ENCODE measurements around the gene ABCA13.

Gene ABCA13

DNA sequence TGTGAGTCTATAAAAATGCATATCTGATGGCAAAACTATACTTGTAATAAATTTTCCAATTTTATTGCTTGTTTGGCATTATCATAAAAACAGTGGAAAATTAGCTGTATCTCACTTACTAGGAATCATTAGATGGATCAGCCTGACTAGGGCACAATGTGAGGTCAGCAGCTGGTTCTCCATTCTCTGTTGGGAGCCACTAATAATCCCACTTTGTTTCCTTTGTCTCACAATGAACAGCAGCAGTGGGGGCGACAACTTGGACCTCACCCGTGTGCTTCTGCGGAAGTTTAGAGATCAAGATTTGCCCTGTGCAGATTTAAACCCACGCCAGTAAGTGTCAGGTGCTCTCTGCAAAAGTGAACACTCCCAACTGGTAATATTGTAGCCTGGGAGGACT is 295.5 kb downstream of the ABCA13 start:
- Histone ChIP-seq H3K9me3 (ENCODE audit: insufficient read depth, low read depth, low read length) (no peaks in the 10 kb centered on the region; the same call in 1 of the 2 replicates), H3F3A (ENCODE audit: low read depth) (no peaks in the 10 kb centered on the region), H4K20me1 (ENCODE audit: insufficient read depth, low read length, poor library complexity, severe bottlenecking) (no peaks in the 10 kb centered on the region)

DNA sequence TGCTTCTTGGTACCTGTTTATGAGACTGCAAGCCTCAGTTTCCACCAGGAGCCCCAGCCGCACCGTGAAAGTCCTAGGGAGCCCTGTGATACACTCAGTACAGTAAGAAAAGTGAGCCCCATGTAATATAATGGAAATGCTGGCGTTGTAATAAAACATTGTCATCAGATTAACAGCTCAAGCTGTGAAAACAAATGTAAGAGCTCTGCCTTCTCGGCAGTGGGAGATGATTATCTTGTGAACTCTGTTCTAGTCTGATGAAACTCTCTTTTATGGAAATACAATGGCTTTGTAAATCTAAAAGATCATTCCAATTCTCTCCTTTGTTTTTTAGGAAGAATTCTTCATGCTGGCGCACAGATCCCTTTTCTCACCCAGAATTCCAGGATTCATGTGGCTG is 299.9 kb downstream of the ABCA13 start:
- Histone ChIP-seq H3K36me3 (ENCODE audit: insufficient read depth, low read length) (no peaks in the 10 kb centered on the region), H3K9me2 (replicated peaks; ENCODE audit: low read depth, low read length) (no peaks in the 10 kb centered on the region), H3K4me2 (ENCODE audit: low read depth, low read length, poor library complexity, severe bottlenecking) (no peak overlapping the region), H3K4me1 (ENCODE audit: insufficient read depth, low read length, poor library complexity, severe bottlenecking) (no peaks in the 10 kb centered on the region), H3K9ac (ENCODE audit: low read depth, low read length, poor library complexity, severe bottlenecking) (no peak overlapping the region), H3K27me3 (ENCODE audit: insufficient read depth, low read length, poor library complexity, severe bottlenecking) (no peaks in the 10 kb centered on the region), H2AFZ (ENCODE audit: low read length) (no peak overlapping the region), H3F3A (ENCODE audit: low read depth) (no peaks in the 10 kb centered on the region), H4K20me1 (ENCODE audit: insufficient read depth, low read length, poor library complexity, severe bottlenecking) (no peaks in the 10 kb centered on the region), H3K79me2 (ENCODE audit: insufficient read depth, low read length) (no peaks in the 10 kb centered on the region), H3K4me3 (ENCODE audit: low read length, poor library complexity, severe bottlenecking) (no peak overlapping the region), H3K9me3 (ENCODE audit: insufficient read depth, low read depth, low read length) (no peaks in the 10 kb centered on the region)
- TF ChIP-seq, protein P1, sequence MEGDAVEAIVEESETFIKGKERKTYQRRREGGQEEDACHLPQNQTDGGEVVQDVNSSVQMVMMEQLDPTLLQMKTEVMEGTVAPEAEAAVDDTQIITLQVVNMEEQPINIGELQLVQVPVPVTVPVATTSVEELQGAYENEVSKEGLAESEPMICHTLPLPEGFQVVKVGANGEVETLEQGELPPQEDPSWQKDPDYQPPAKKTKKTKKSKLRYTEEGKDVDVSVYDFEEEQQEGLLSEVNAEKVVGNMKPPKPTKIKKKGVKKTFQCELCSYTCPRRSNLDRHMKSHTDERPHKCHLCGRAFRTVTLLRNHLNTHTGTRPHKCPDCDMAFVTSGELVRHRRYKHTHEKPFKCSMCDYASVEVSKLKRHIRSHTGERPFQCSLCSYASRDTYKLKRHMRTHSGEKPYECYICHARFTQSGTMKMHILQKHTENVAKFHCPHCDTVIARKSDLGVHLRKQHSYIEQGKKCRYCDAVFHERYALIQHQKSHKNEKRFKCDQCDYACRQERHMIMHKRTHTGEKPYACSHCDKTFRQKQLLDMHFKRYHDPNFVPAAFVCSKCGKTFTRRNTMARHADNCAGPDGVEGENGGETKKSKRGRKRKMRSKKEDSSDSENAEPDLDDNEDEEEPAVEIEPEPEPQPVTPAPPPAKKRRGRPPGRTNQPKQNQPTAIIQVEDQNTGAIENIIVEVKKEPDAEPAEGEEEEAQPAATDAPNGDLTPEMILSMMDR (conservative IDR thresholded peaks at IDR 0.05; ENCODE audit: low read length), result no peak
- TF ChIP-seq EZH2phosphoT487 (IDR thresholded peaks at IDR 0.05; ENCODE audit: borderline replicate concordance), result no peak

More for the DNA sequence above, 295.5 kb downstream of the ABCA13 start:
- Histone ChIP-seq H3K27me3 (ENCODE audit: insufficient read depth, low read length, poor library complexity, severe bottlenecking) (no peaks in the 10 kb centered on the region), H3K9ac (ENCODE audit: low read depth, low read length, poor library complexity, severe bottlenecking) (no peak overlapping the region), H2AFZ (ENCODE audit: low read length) (no peak overlapping the region), H3K9me2 (replicated peaks; ENCODE audit: low read depth, low read length) (no peaks in the 10 kb centered on the region), H3K4me3 (ENCODE audit: low read length, poor library complexity, severe bottlenecking) (no peak overlapping the region), H3K4me2 (ENCODE audit: low read depth, low read length, poor library complexity, severe bottlenecking) (no peak overlapping the region), H3K4me1 (ENCODE audit: insufficient read depth, low read length, poor library complexity, severe bottlenecking) (no peaks in the 10 kb centered on the region), H3K79me2 (ENCODE audit: insufficient read depth, low read length) (no peaks in the 10 kb centered on the region), H3K36me3 (ENCODE audit: insufficient read depth, low read length) (no peaks in the 10 kb centered on the region)
- TF ChIP-seq EZH2phosphoT487 (IDR thresholded peaks at IDR 0.05; ENCODE audit: borderline replicate concordance), result no peak
- TF ChIP-seq, protein P1 (conservative IDR thresholded peaks at IDR 0.05; ENCODE audit: low read length), result no peak

DNA sequence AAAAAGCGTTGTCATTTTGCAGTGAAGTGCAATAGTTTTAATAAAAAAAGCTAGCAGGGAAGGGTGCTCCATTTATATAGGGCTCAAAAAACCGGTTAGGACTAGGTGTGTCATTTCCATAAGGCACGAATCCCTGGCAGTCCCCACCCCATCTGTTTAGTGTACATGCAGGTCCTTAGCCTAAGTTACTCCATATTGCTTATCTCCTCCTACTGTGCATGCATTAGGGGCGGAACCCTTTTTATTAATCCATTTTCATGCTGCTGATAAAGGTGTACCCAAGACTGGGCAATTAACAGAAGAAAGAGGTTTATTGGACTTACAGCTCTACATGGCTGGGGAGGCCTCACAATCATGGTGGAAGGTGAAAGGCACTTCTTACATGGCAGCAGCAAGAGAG is 301.4 kb downstream of the ABCA13 start:
- H3K4me3 ChIP-seq (ENCODE audit: low read length, poor library complexity, severe bottlenecking), result no peak overlapping the region
- no peak overlapping the region for H2AFZ ChIP-seq (ENCODE audit: low read length)
- no peaks in the 10 kb centered on the region for H3K9me2 ChIP-seq (replicated peaks; ENCODE audit: low read depth, low read length)
- no peaks in the 10 kb centered on the region for H3K4me1 ChIP-seq (ENCODE audit: insufficient read depth, low read length, poor library complexity, severe bottlenecking)
- no peaks in the 10 kb centered on the region for H3K36me3 ChIP-seq (ENCODE audit: insufficient read depth, low read length)
- no peaks in the 10 kb centered on the region for H3K27me3 ChIP-seq (ENCODE audit: insufficient read depth, low read length, poor library complexity, severe bottlenecking)
- no peaks in the 10 kb centered on the region for H3F3A ChIP-seq (ENCODE audit: low read depth)
- H4K20me1 ChIP-seq (ENCODE audit: insufficient read depth, low read length, poor library complexity, severe bottlenecking), result no peaks in the 10 kb centered on the region
- H3K4me2 ChIP-seq (ENCODE audit: low read depth, low read length, poor library complexity, severe bottlenecking), result no peak overlapping the region
- no peak for TF ChIP-seq EZH2phosphoT487 (IDR thresholded peaks at IDR 0.05; ENCODE audit: borderline replicate concordance)
- TF ChIP-seq, protein P1 (conservative IDR thresholded peaks at IDR 0.05; ENCODE audit: low read length), result no peak
- H3K79me2 ChIP-seq (ENCODE audit: insufficient read depth, low read length), result no peaks in the 10 kb centered on the region
- no peak overlapping the region for H3K9ac ChIP-seq (ENCODE audit: low read depth, low read length, poor library complexity, severe bottlenecking)
- H3K9me3 ChIP-seq (ENCODE audit: insufficient read depth, low read depth, low read length), result no peaks in the 10 kb centered on the region

Data from Loucy (cell line).